Kasumi-1 (cell line): ENCODE results near the gene RBM8A.
A peak's percentile ranks its signal among the peaks of the same experiment; 100 is the strongest.

ENCODE experiments used
- DNase-seq, 2 experiments: peaks; one replicate each; lab custom pipeline; 2025; lab: John Stamatoyannopoulos, UW

RBM8A gene

DNA sequence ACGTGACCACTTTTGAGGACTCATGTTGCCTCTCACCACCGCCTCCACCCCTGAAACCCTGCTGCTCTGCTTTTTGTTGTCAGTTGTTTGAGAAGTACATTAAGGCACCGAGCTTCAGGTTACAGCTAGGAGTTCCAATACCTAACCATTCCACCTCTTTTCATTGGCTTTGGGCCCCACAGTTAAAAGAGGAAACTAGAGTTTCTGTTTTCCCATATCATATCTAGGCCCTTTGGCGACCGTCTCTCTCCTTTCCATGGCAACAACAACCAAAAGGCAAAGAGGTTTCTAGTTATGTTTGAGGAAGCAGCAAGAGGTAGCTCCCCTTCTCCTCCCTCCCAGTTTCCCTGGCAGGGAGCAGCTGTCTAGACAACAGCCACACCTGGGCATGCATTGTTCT, 47.5 kb downstream of the RBM8A start:
- DNase-seq: no peak

DNA sequence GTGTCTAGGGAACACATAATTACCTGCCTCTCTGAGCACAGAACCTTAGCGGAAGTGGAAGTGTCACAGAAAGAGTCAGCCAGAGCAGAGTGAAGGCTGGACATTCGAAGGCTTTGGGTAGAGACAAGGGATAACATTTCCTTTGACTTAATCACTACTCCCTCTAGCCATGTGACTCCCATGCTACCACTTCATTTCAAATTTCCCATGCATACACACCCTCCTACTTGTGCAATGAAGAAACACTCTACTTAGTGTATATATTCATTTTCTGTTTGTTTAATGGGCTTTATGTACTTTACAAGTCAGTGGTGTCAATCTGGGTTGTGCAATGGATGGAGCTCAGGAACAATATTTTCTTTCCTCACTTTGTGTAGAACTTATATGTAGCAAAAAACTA, 48.6 kb downstream of the RBM8A start:
- no peak for DNase-seq

DNA sequence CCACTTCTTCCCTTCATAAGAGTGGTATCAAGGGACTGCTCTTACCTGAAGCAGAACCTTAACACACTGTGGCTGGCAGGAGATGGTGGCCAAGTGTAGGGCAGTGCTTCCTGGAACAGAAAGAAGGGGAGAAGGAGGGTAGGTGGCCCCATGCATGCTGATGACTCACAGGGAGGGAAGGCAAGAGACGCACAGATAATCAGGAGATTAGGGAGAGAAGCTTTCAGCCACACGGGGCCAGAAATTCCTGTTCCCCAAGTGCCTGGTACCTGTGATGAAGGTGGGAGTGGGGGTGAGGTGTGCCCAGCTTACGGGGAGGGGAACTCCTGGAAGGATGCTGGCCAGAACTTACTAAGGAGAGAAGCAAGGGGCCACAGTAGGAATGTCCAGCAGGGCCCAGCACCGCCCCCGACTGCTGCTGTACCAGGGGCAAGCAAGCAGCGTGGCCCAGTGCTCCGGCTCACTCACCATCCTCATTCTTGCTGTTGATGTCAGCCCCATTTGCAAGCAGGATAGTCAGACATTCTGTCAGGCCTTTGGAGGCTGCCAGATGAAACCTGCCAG, 49.3 kb downstream of the RBM8A start:
- no peak for DNase-seq

- DNase-seq: no peak
Measured at GRCh38 chr1:145874646-145875045, 52.6 kb downstream of the RBM8A start.

GRCh38 chr1:145871994-145872924, 55.0 kb downstream of the RBM8A start:
- DNase-seq: peak; percentile 62 to 64
